Left lung (tissue), 10 donors: ENCODE results near the gene CYBA. TPM values are rescaled to one million over a fixed set of nuclear protein-coding genes. Genes with fewer than 3 reads are reported as not detected.

Source experiments
- ATAC-seq: fragments of 200-7000 bp; cut with Tn5 transposase; one replicate; pipeline ENCODE4 v1.9.1; 2020; ENCODE audit warnings: moderate library complexity
- DNase-seq, 4 donors: peaks; one replicate each; pipeline ENCODE4 v3.0.0-alpha.2; 2013 to 2020
- H3K27ac ChIP-seq, 2 donors: fragments of 200-600 bp; sonication (generic) in 1 of 2; one replicate each; pipeline versions ENCODE4 v1.5.0 to v1.8.0; 2020 to 2021
- H3K27me3 ChIP-seq, 2 donors: fragments of 200-600 bp; sonication (generic) in 1 of 2; one replicate each; pipeline versions ENCODE4 v1.5.0 to v1.8.0; 2020 to 2021
- H3K36me3 ChIP-seq, 2 donors: fragments of 200-600 bp; sonication (generic) in 1 of 2; one replicate each; pipeline versions ENCODE4 v1.5.0 to v1.8.0; 2020 to 2021
- H3K4me1 ChIP-seq, 2 donors: fragments of 200-600 bp; one replicate each; pipeline ENCODE4 v1.8.0; 2021
- H3K4me3 ChIP-seq, 2 donors: fragments of 200-600 bp; sonication (generic) in 1 of 2; one replicate each; pipeline versions ENCODE4 v1.5.0 to v1.8.0; 2020 to 2021; ENCODE audit warnings: mild to moderate bottlenecking in 1 of 2
- H3K9me3 ChIP-seq, 2 donors: fragments of 200-600 bp; sonication (generic) in 1 of 2; one replicate each; pipeline versions ENCODE4 v1.5.0 to v1.8.0; 2020 to 2021
- CTCF ChIP-seq, 2 donors: fragments of 200-600 bp; sonication (generic) in 1 of 2; IDR thresholded peaks; one replicate each; pipeline versions ENCODE4 v1.5.0 to v1.8.0; 2021; ENCODE audit warnings: antibody characterized with exemption in 2 of 2
- intact Hi-C, 2 donors: fragments of 100-400 bp; cut with DNase I; formaldehyde crosslinking; loops; one replicate each; pipeline versions ENCODE4 v1.11.2 to v1.14.2; 2022
- polyA plus RNA-seq, 6 donors: library from polyadenylated mRNA; unstranded; fragments of 120-200 nt; gene quantifications; one replicate each; pipeline ENCODE4 v1.2.1, GENCODE V29; 2013; ENCODE audit not compliant: insufficient read length in 6 of 6
- total RNA-seq, 2 donors: library from RNA; stranded (reverse); fragmentation: NEBNext Ultra II Directional; extraction: Animal tissue kit (Norgen Biotek cat#: 25700); gene quantifications; one replicate each; pipeline ENCODE4 v1.2.1, GENCODE V29; 2021
- donor health status: DM: no; HTN: yes; CAD: no.
- donor health status: DM: no; HTN: no; CAD: no.

Gene CYBA
- total and polyA plus RNA-seq, 8 donors = 48.8 to 396 (median 77.3) TPM

GRCh38 chr16:88657371-88657770 is 6.5 kb upstream of the CYBA start:
- ATAC-seq (no peak), DNase-seq (peak in 1 of 4 donors; percentile 75)
- intact Hi-C loops = no loop called here

GRCh38 chr16:88656291-88656980 is 5.6 kb upstream of the CYBA start:
- no peak for TF ChIP-seq CTCF (IDR thresholded peaks at IDR 0.05)
- no peak overlapping the region for H3K4me3 ChIP-seq
- H3K27me3 ChIP-seq = no peaks in the 10 kb centered on the region
- intact Hi-C loops = no loop called here
- H3K27ac ChIP-seq = no peak overlapping the region
- peaks cover 2 to 19% of the 10 kb centered on the region in 2 donors for H3K4me1 ChIP-seq
- H3K9me3 ChIP-seq = no peaks in the 10 kb centered on the region
- ATAC-seq (no peak), DNase-seq (no peak)
- peaks cover 0 to 76% of the 10 kb centered on the region in 2 donors for H3K36me3 ChIP-seq

More at GRCh38 chr16:88657371-88657770, 6.5 kb upstream of the CYBA start:
- peaks cover 0 to 19% of the 10 kb centered on the region in 2 donors for H3K4me1 ChIP-seq
- no peaks in the 10 kb centered on the region for H3K9me3 ChIP-seq
- no peak for TF ChIP-seq CTCF (IDR thresholded peaks at IDR 0.05)
- no peak overlapping the region for H3K27ac ChIP-seq
- no peaks in the 10 kb centered on the region for H3K27me3 ChIP-seq
- no peak overlapping the region for H3K4me3 ChIP-seq
- peaks cover 0 to 68% of the 10 kb centered on the region in 2 donors for H3K36me3 ChIP-seq

DNA sequence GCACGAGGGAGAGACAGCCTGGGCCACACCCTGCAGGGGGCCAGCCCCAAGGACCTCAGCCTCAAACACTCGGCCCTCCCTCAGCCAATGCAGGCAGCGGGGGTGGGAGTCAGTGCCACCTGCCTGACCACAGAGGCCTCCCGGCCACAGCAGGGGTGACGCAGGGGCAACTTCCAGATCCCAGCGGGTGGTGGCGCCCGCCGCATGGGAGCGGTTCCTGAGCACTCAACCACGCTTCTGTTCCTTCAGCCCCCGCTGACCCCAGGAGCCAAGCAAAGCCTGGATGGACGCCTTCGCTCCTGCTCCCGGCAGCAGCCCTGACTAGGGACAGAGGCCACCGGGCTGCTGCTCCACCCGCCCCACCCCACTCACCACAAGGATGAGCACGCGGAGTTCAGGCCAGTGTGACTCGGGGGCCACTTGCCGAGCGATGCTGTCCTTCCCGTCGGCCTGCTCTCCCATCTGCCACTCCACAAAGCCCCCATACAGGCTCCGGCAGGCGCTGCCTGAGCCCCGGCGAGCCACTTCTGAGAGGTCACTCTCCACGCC is 5.0 kb upstream of the CYBA start:
- no peak for ATAC-seq
- DNase-seq = no peak
- Histone ChIP-seq H3K4me3 (no peak overlapping the region), H3K36me3 (peaks cover 0 to 76% of the 10 kb centered on the region in 2 donors), H3K27me3 (no peaks in the 10 kb centered on the region), H3K4me1 (peaks cover 5 to 19% of the 10 kb centered on the region in 2 donors), H3K27ac (no peak overlapping the region), H3K9me3 (no peaks in the 10 kb centered on the region)
- intact Hi-C loops = no loop called here
- no peak for TF ChIP-seq CTCF (IDR thresholded peaks at IDR 0.05)

GRCh38 chr16:88655053-88655732 is 4.3 kb upstream of the CYBA start:
- Histone ChIP-seq H3K27ac (no peak overlapping the region), H3K4me1 (peaks cover 5 to 22% of the 10 kb centered on the region in 2 donors), H3K9me3 (no peaks in the 10 kb centered on the region), H3K27me3 (no peaks in the 10 kb centered on the region), H3K4me3 (no peak overlapping the region), H3K36me3 (peaks cover 0 to 76% of the 10 kb centered on the region in 2 donors)
- intact Hi-C loops = no loop called here
- no peak for ATAC-seq
- peak in 1 of 4 donors; percentile 76 for DNase-seq
- TF ChIP-seq CTCF (IDR thresholded peaks at IDR 0.05) = no peak
